SHP77 (cell line): ENCODE data around the gene CWF19L1.
"Not testable (repeated sequence)": the region's sequence is repeated elsewhere in the genome, so short reads cannot be mapped to it uniquely, and the experiment has no call there.

Experiments
- DNase-seq, 2 experiments: peaks; one replicate each; lab custom pipeline; 2025; lab: John Stamatoyannopoulos, UW

The CWF19L1 gene

GRCh38 chr10:100267239-100268104 lies at the start of gene CWF19L1:
Gene CWF19L1 (minus strand): TSS chr10:100267638. CDS start chr10:100267593, 45 bp downstream.
- peak; percentile 53 to 88 for DNase-seq

DNA sequence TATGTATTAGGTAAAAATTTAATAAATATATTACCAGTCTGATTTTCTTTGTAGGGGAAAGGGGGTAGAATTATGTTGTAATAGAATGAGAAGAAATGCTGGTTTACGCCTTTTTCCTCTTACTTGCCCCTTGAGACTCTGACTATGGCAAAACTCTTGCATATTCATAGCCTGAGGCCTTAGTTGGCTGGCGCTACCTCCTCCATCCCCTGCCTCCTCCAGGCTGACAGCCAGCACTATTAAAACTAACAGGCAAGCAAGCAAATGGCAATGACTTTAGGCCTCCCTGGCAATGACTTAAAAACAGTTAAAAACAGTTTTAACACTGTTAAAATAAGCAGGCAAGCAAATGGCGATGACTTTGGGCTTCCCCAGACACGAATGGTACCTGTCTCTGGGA lies 48.2 kb upstream of the CWF19L1 start:
- no peak for DNase-seq

GRCh38 chr10:100311298-100311697 lies 43.9 kb upstream of the CWF19L1 start:
- no peak for DNase-seq

DNA sequence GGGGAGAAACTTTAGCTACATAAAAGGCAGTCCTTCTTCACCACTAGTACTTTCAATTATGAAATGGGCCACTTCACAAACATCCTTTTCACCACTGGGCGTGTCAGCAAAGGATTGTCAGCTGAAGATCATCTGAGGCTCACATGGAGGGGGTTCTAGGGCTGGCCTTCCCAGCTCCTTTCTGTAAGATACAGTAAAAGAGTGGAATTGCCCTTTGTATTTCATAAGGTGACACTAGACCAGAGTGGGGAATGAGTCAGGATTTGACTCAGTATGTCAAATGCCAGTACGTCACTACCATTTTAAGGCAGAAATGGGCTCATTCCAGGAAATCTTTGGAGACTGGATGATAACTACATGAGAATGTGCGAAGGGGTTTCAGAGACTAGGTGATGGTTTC lies 40.2 kb upstream of the CWF19L1 start:
- DNase-seq, result no peak

DNA sequence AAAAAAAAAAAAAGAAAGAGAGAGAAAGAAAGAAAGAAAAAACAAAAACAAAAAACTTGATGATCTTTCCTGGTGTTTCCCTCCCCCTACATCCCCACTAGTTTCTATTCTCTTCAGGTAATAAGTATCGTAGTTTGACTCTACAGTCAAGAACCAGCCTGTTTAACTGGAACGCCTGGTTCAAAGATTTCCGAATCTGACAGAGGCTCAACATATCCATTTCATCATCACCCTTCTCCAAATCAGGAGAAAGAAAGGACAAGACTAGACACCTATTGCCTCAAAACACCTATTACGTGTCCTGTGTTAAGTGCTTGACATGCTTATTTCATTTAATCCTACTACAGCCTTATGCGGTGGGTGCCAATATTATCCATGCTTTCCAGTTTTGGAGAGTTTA lies 39.4 kb upstream of the CWF19L1 start:
- DNase-seq, result no peak

DNA sequence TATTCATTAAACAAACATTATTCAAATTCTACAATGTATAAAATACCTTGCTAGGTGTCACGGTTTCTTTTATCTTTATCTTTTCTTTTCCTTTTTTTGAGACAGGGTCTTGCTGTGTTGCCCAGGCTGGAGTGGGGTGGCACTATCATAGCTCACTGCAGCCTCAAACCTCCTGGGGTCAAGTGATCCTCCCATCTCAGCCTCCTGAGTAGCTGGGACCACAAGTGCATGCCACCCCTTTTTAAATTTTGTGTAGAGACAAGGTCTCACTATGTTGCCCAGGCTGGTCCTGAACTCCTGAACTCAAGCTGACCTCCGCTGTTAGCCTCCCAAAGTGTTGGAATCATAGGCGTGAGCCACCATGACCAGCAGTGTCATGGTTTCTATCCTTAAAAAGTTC lies 37.0 kb upstream of the CWF19L1 start:
- no peak for DNase-seq

GRCh38 chr10:100303724-100304319 lies 36.4 kb upstream of the CWF19L1 start:
- DNase-seq, result peak in 1 of 2 experiments; percentile 28

- DNase-seq, result not testable (repeated sequence)
Observed at GRCh38 chr10:100301123-100301522, 33.7 kb upstream of the CWF19L1 start.

DNA sequence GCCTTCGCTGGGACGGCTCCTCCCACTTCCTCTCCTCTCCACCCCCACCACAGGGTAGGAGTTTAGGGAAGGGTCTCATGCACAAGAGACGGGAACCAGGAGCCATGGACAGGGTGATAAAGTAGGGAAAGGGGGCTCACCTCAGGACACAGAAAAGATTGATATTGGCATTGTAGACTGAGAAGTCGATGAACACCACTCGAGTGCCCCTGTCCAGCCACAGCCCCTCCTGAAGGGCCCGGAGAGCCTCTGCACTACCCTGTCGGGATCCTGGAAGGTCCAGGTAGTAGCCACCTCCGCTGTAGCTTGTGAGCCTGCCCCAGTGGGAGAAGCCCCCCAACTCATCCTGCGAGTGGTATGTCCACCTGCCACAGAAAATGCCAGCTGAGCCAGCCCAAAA lies 29.8 kb upstream of the CWF19L1 start:
- DNase-seq, result no peak

DNA sequence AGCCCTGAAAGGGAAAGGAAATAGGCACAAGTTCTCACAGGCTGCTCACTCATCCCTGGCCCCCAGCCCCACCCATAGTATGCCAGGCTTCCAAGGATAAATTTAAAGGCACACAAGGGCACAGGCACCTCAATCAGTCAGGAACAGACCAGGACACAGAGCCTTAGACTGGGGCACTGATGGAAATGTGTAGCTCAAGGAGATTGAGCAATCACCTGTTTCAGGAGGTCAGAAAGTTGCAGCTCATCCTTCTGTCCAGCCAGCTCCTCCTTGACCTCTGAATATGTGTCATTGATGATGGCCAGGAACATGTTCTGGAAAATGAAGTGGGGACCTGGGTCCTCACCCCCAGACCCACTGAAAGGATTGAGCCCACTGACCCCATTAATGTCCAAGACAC lies 25.6 kb upstream of the CWF19L1 start:
- DNase-seq, result no peak

DNA sequence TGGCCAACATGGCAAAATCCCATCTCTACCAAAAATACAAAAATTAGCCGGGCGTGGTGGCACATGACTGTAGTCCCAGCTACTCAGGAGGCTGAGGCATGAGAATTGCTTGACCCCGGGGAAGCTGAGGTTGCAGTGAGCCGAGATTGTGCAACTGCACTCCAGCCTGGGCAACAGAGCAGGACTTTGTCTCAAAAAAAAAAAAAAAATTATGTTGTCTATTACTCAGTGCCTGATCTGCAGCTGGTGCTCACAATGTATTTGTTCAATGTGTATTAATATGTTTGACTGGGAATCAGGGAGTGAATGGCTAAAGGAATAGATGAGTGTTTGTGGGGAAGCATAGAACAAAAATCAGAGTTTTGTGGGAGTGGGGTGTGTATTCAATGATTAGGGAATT lies 24.9 kb upstream of the CWF19L1 start:
- DNase-seq, result not testable (repeated sequence)

- no peak for DNase-seq
Observed at GRCh38 chr10:100291356-100291755, 23.9 kb upstream of the CWF19L1 start.

DNA sequence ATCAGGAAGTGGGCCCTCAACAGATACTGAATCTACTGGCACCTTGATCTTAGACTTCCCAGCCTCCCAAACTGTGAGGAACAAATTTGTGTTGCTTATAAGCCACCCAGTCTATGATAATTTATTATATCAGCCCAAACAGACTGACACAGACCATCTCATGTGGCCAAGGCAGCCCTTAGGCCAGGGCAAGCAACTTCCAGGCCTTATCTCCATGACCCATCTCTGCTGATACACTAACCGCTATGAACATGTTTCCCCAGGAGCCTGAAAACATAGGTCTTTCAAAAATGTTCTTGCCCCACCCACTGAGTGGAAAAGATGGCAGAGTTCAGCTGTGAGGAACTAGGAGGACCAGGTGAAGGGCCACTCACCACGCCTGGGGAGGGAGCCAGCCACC lies 22.2 kb upstream of the CWF19L1 start:
- no peak for DNase-seq

- DNase-seq, result no peak
Observed at GRCh38 chr10:100288196-100288595, 20.8 kb upstream of the CWF19L1 start.

GRCh38 chr10:100287756-100288155 lies 20.3 kb upstream of the CWF19L1 start:
- DNase-seq, result no peak

GRCh38 chr10:100286051-100287033 lies 18.9 kb upstream of the CWF19L1 start, which contains the start of gene BLOC1S2:
Gene BLOC1S2 (minus strand): TSS chr10:100286680. CDS start chr10:100286659, 21 bp downstream.
- DNase-seq, result peak; percentile 58 to 72

- DNase-seq, result not testable (repeated sequence)
Observed at GRCh38 chr10:100285326-100285725, 17.9 kb upstream of the CWF19L1 start.

- DNase-seq, result no peak
Observed at GRCh38 chr10:100282907-100283306, 15.5 kb upstream of the CWF19L1 start.

DNA sequence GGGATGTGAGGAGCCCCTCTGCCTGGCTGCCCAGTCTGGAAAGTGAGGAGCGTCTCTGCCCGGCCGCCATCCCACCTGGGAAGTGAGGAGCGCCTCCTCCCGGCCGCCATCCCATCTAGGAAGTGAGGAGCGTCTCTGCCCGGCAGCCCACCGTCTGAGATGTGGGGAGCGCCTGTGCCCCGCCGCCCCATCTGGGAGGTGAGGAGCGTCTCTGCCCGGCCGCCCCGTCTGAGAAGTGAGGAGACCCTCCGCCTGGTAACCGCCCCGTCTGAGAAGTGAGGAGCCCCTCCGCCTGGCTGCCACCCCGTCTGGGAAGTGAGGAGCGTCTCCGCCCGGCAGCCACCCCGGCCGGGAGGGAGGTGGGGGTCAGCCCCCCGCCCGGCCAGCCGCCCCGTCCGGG lies 9.5 kb upstream of the CWF19L1 start:
- DNase-seq, result not testable (repeated sequence)

- no peak for DNase-seq
Observed at GRCh38 chr10:100265821-100266485, 1.5 kb downstream of the CWF19L1 start.

DNA sequence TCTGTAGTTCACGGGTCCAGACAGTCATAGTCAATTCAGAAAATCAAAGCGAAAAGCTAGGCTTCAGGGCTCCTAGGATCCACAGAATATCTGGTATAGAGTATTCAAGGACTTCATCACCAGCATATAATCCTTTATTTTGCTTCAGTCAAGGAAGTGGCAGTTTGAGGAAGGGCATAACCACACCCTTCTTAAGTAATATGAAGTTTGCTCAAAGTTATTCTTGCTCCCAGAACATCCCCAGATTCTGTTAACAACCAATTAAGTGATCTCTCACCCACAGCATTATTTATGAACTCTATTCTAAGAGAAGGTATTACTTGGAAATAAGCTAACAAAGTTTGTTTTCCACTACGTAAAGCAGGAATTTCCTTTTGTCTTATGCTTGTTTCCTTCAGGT lies 13.2 kb downstream of the CWF19L1 start:
- no peak for DNase-seq

DNA sequence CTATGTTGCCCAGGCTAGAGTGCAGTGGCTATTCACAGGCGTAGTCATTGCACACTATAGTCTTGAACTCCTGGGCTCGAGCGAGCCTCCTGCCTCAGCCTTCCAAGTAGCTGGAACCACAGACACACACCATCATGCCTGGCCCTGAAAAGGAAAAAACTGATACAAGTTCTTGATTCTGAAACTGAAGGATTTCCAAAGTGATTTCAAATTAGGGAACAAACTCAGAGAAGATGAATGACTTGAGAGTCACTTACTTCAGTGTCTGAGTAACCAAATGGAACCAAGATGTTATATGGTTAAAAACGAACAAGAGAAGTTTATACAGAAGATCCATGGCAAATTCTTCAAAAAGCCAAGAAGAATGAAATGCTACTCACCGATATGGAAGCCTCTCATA lies 14.4 kb downstream of the CWF19L1 start:
- no peak for DNase-seq
